HG03354 (cell line): ENCODE measurements around the gene APOA4.

Experiments used
- ATAC-seq: cut with Tn5 transposase; IDR thresholded peaks from one replicate; pipeline ENCODE4 v1.9.1; 2021; ENCODE audit warnings: mild to moderate bottlenecking; ENCODE audit not compliant: unreplicated experiment, poor library complexity, severe bottlenecking

The APOA4 gene

DNA sequence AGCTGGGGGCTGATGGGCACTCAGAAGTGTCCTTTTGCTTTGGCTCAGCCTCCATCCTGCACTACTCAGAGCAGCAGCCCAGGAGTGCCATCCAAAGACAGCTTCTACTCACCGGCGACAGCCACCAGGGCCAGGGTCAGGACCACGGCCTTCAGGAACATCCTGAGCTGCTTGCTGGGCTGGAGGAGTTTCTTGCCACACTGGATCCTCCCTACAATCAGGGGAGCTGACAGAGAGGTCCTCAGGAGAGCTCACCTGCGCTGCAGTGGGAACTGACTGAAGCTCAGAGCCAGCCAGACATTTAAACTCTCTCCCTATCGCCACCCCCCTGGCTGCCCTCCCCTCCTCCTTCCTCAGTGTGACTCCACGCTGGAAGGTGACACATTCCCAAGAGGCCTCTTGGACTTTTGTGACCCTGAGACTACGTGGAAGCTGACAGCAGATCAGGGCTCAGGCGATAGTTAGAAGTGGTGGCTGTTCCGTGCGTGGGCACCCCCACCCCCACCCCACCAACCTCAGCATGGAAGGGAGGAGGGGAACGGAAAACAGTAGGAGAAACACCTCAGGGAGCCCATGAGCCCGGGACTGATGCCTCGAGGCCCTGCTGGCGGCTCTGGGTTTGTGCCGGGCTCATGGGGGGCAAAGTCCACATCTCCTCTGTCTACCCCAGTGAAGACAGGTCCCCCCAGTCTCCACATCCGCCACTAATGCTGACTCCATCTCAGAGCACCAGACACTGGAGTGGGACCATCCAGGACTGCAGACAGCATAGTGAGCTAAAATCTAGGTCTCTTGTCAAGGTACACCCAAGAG, at the start of gene APOA4:
Gene APOA4 (minus strand): TSS at position 274 of the 813 bp plus-strand sequence. CDS start 113 bp downstream, at position 161.
- no peak for ATAC-seq

DNA sequence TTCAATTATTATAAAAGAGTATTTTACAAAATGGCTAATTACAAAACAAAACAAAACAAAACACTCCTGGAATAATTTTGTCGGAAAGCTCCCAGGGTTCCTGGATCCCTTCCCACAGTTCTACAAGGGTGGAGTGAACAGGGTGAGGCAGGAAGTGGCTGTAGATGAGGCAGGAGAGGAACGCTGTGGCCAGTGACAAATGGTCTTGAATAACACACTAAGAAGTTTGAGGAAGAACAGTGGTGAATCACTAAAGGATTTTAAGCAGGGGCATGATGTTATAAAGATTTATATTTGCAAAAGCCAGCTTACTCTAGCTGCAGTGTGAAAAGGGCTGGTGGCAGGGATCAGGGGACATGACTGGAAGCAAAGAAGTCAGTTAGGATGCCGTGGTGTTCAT, 48.1 kb upstream of the APOA4 start:
- ATAC-seq = no peak

DNA sequence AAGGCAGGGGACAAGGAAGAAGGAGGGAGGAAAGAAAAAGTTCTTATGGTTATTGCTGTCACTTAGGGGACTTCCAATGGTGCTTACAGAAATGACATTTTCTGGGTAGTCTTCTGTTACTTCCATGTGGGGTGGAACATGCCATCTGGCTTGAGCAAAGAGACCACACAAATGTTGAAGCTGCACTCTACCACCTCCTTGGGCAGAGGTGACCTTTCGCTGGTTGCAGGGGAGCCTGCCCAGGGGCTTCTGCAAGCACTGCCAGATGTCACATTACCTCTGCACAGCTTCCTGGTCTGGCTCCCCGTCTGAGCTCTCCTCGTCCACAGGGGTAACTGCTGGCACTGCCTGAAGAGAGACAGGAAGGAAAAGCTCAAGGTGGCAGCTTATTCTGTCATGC, 47.0 kb upstream of the APOA4 start:
- no peak for ATAC-seq

DNA sequence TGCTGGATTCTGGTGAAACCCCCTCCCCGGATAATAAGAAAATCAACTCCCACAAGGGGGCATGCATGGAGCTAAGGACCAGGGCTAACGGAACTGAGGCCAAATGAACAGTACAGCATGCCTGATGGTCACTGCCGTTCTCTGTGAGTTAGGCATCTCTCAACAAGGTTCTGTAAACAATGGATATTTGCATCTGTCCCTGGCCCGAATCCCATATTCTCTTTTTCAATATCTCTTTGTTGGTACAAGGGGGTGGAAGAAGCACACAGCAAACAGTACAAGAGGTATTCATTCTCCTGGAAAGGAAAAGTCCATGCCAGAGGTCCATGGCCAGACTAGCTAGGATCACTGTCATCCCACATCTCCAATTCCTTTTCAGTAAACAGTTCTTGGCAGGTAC, 46.5 kb upstream of the APOA4 start:
- ATAC-seq = no peak

DNA sequence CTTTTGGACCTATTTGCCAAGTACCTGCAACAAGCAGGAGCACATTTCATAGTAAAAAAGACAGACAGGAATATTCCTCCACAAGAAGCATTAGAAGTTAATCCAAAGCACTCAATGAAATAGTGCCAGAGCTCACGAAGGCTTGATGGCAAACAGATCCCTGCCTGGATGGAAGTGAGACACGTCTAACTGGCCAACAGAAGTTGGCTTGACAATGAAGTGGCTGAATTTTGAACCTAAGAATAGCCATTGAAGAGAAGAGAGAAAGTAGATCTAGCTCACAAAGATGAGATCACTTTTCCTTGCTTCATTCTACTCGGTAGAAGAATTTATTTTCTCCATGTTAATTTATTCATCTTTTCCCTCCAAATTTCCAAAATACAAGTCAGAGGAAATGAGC, 45.0 kb upstream of the APOA4 start:
- ATAC-seq = no peak

DNA sequence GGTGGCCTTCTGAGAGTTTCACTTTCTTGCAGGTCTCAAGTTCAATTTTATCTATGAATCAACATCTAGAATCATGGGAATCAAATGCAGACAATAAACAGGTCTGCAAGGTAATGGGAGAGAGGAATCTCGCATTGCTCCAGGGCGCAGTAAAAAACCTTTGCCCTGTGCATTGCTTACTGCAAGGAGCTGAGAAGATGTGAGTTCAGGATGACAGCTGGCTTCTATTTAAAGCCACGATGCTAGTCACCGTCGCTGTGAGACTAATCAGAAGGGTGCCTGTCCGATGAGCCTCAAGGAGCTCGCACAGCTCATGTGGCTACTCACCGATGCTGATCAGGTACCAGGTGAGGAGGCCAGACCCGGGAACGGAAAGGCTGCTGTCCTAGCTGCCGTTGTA, 44.5 kb upstream of the APOA4 start:
- ATAC-seq = no peak

DNA sequence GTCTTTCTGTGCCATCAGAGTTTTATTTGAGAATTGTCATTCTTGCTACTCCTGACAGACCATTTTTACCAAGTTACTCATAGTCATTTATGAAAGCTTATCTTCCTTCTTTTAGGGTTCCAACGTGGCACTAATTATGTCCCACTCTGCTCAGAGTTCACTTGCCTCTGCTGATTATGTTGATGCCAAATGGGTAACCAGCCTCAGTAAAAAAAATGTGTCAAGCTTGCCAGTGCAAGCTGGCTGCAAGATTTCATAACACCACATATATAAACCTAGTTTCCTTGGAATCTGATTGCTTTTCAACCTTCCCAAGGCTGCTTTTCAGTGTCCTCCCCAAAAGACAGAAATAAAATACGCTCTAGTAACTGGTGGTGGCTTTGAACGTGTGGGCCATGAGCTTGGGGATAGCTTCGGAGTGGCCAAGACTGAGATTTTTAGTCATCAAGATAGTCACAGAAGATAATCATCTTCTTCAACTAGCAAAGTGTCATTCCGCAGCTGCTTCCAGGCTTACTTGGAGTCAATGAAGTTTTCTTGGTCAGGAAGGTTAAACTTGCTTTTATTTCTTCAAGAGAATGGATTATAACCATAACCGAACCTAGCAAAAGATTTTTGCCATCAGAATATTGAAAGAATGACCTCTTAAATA, 43.8 kb upstream of the APOA4 start:
- ATAC-seq = no peak

DNA sequence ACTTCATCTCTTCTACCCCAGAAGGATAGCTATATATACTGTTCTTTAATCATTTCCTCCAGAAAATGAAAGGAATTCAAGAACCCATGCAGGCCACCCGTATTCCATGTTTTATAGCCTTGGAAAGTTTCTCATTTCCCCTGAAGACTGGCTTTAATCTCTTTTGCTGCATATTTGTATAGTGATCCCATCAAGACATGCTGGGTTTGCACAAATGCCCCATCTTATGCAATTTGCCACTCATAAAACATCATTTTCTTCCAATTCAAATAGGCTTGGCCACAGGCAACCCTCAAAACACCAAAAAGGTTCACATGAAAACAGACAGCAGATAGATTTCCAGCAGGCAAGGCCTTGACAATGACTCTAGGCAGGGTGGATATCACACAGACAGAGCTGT, 42.6 kb upstream of the APOA4 start:
- no peak for ATAC-seq

DNA sequence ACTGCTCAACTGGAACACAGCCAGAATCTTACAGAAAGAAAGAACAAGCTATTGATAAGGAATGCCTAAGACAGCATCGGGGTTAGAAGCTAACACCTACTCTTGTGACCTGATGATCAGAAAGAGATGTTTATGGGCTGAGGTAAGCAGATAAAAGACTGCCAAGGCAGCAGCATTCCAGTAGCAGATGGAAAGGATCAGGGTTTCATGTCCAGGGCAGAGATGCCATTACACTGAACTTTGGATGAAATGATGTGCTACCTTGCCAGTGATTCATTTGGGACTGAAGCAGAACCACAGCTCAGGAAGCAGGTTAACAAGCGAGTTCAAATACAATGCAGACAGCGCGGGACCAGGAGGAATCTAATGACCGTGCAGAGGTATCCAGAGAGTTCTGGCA, 41.4 kb upstream of the APOA4 start:
- no peak for ATAC-seq

DNA sequence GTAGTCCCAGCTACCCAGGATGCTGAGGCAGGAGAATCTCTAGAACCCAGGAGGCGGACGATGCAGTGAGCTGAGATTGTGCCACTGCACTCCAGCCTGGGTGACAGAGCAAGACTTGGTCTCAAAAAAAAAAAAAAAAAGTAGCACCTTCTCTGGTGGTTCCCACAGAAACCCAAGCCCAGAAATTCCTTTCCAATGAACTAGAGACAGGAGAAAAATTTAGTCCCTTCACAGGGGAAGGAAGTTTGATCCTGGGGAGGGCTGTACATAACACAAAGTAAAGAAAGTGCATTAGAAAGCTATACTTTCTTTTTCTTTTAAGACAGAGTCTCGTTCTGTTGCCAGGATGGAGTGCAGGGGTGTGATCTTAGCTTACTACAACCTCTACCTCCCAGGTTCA, 39.8 kb upstream of the APOA4 start:
- no peak for ATAC-seq

DNA sequence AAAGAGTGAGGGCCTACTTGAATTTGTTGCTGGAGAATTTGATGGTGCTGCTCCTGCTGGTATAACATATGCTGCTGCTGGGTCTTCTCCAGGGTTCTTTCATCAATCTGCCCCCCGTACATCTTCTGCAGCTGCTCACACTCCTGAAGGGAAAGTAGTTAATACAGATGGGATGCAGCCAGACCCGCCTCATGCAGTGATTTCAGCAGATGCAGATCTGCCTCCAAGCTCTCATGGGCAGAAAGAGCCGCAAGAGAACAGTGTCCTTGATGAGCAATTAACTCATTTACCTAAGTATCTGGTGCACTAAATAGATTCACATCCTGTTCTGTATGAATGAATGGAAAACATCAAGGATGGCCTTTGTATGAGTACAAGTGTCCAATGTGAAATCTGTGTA, 39.1 kb upstream of the APOA4 start:
- no peak for ATAC-seq

DNA sequence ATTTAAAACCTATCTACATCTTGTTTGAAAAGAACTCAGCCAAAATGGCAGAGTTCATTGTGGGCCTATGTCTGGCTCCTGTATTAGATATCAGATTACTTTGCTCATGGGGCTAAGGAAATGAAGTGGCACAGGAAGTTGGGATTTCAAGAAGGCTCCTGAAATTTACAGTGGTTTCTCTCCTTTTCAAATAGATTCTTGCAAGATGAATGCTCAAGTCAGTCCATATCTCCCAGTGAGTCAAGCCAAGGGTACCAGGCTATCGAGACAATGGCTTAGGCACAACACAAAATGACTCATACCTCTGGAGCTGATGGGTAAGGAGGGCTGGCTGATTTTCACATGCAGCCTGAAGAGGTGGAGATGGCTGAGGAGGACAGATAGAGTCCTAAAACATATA, 38.4 kb upstream of the APOA4 start:
- no peak for ATAC-seq

DNA sequence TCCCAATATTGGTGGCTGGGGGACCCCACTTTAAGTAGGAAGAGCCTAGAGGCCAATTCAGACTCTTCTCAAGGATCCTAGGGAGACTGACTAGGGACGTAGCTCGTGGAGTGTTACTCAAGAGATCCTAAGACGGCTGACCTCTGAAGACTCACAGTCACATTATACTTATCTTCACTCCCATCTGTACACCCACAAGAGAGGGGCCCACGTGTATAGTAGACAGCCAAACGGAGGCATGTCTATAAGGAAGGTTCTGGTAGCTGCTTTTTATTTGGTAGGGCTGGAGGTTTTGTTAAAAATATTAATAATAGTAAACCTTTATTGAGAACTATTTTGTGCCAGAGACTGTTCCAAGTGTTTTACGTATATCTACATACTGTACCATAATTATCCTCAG, 37.2 kb upstream of the APOA4 start:
- ATAC-seq = no peak

DNA sequence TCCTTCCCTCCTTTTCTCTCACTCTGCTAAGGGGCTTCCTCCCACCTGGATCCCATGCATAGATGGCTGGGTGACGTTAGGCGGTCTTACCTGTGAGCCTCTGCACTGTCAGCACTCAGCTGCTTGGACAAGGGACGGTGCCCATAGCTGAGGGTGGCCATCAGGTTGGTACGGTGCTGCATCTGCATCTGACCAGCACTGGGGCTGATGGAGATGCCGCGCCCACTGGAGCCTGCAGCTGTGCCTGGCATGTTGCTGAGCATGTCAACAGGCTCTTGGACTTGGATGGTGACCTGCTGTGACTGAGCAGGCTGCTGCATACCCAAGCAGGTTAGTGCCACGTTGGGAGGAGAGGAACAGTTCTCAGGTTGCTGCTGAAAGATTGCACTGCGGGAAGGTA, 36.1 kb upstream of the APOA4 start:
- ATAC-seq = no peak

DNA sequence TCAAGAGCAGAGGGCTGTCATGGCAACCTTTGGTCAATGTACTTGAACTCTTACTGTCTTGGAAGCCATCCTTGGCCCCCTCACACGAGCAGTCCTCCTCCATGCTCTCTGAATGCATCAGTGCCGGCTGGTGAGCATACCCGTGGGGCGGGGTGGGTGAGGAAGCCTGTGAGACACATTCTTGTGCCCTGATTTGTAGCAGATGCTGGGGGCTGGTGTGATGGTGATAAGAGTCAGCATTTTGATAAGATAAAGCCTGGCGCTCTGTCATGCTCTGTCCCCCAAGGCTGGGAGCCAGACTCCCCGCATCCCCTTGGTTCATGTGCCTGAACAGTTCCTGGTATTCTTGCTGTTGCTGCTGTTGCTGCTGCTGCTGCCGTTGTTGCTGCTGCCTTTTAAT, 34.8 kb upstream of the APOA4 start:
- ATAC-seq = no peak

DNA sequence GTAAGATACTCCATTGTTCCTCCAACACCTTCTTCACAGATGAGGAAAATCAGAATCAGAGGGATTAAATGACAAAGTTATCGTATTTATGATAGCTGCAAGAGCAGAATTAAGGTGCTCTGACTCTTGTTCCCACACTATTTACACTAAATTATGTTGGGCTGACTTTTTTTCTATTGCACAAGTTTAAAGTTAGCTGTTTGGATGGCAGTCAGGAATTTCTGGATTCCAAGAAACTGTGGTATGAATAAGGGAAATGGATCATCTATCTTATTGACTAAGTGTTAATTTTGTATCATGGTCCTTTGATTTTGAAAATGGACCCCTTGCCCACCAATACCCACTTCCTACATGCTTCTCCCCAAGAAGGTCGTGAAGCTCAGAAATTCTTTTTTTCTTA, 34.2 kb upstream of the APOA4 start:
- no peak for ATAC-seq

DNA sequence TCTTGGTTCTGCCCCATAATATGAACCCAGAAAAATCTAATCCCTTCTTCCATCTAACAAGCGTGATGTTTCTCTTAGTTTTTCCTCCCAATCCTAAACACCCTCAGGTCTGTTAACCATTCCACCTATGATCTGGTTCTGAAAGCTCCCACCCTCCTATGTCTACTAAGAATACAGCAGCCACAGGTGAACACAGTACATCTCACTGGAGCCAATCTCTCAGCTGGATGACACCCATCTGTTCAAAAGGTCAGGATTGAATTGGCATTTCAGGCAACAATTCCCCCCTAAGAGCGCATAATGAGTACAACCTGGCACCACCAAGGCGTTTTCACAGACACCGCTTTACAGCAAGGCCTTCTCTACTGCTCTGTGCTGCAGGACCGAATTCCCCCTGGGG, 33.3 kb upstream of the APOA4 start:
- ATAC-seq = no peak

DNA sequence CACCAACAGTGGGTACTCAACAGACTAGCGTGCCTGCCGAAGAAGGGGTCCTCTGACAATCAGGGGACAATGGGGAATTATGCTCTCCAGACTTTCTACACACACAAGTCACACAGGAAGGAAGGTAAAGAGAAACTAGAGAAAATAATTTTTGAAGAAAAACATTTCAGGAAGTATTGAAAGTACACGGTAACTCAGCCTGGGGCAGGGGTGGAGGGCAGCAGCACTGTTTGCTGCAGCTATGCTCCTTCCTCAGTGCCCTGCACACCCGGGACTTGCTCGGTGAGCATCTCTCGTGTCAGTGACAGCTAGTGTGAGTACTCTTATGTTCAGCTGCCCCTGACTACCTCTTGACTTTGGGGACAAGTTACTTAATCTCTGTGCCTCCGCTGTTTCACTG, 32.3 kb upstream of the APOA4 start:
- no peak for ATAC-seq

DNA sequence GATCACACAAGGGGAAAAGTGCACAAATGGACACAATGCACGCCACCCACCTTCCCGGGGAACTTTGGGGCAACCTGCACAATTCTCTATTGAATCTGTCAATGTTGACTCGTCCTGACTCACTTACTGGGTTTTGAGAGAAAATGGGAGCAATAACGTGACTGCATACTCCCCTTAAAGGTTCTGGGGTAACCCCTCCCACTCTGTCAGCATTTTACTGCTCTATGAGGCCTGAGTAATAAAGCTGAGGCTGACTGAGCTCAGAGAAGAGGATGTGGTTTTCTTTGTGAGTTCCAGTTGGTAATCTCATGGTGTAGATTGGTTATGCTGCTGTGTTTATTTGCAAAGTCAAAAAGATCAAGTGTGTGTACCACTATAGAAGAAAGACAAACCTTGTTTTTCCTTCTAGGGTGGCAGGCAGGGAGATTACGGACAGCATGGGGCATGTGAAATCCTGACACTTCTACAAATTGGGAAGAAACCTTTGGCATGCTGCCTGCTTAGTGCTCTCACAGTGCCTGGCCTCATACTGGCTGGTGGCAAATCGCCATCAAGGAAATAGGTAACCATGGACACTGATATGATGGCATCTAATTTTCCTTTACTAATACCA, 30.5 kb upstream of the APOA4 start:
- ATAC-seq = peak; percentile 97

DNA sequence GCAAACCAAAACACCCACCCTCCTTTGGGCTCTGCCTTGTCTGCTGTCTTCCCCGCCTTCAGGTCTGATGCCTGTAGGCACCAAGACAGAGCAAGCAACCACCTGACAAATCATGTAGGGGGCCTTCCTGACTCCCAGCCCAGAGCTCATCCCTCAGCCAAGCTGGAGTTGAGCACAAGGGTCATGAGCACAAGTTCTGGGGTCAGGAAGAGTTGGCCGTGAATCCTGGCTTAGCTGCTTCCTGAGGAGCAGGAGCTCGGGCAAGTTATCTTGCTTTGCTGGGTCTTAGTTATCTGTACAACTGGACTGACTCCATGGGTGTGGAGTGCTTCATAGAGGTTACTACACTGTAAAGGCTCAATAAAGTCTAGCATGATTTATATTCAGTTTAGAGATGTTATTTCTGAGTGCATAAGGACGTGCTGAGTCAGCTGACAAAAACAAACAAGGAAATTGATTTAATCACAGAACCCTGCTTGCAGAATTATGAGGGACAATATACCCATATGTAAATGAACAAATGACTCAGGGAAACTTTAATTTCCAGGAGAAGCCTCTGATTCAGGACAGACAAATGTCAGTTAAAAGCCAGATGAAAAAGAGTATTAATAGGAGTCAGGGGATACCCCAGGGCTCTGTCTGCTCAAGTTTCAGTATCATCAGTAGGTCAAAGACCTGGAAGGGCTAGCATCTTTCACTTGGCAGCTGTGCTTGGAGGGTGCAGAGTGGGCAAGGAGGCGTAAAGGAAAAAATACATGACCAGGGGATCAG, 29.3 kb upstream of the APOA4 start:
- peak; percentile 38 for ATAC-seq
